Measurements from ENCODE around the gene MRAS.

DNA sequence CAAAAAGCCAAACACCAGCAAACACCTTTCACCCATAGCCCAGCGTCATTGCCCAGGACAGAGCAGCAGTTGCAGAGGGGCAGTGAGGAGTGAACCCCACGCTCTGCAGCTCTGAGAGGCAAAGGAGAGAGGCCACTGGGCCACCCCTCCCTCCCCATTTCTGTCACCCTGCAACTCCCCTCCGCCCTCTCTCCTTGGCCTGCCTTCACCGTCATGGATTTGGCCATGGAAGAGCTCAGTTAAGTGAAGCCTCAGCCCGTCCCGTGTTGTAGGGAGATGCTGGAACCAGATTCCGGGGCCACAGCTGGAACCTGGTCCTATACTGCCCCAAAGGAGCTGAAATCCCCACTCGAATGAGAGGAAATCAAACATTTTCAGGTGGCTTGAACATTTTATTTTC, 21.9 kb downstream of the MRAS start:
- TF ChIP-seq, protein P1, sequence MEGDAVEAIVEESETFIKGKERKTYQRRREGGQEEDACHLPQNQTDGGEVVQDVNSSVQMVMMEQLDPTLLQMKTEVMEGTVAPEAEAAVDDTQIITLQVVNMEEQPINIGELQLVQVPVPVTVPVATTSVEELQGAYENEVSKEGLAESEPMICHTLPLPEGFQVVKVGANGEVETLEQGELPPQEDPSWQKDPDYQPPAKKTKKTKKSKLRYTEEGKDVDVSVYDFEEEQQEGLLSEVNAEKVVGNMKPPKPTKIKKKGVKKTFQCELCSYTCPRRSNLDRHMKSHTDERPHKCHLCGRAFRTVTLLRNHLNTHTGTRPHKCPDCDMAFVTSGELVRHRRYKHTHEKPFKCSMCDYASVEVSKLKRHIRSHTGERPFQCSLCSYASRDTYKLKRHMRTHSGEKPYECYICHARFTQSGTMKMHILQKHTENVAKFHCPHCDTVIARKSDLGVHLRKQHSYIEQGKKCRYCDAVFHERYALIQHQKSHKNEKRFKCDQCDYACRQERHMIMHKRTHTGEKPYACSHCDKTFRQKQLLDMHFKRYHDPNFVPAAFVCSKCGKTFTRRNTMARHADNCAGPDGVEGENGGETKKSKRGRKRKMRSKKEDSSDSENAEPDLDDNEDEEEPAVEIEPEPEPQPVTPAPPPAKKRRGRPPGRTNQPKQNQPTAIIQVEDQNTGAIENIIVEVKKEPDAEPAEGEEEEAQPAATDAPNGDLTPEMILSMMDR (IDR thresholded peaks at IDR 0.05; ENCODE audit: insufficient read depth, low read length, poor library complexity, severe bottlenecking): no peak
- no peak for TF ChIP-seq EZH2phosphoT487 (conservative IDR thresholded peaks at IDR 0.05; ENCODE audit: low read length)

Data from SU-DHL-6 (cell line).